Smooth muscle cell of the brain vasculature (primary cell): ENCODE results near the gene NMRAL1.
A peak's percentile ranks its signal among the peaks of the same experiment; 100 is the strongest.

Experiments
- DNase-seq: peaks from one replicate; pipeline ENCODE4 v3.0.0-alpha.2; 2012; ENCODE audit warnings: low read depth, low spot score

Gene NMRAL1

DNA sequence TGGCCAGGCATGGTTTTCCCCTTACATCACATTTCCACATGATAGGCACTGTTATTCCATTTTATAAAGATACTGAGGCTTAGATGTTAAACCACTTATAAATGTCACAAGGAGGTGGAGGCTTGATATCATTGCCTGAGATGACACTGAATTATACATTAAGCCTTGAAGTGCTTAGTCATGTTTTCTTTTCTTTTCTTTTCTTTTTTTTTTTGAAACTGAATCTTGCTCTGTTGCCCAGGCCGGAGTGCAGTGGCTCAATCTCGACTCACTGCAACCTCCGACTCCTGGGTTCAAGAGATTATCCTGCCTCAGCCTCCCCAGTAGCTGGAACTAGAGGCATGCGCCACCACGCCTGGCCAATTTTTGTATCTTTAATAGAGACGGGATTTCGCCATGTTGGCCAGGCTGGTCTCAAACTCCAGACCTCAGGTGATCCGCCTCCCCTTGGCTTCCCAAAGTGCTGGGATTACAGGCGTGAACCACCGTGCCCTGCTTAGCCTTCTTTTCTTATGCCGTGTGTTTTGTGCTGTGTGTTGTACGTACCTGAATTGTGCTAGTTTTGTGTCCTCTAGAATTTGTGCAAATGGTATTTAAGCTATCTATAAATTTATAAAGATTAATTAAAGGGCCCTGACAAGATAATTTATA is 47.6 kb downstream of the NMRAL1 start:
- DNase-seq, result no peak

DNA sequence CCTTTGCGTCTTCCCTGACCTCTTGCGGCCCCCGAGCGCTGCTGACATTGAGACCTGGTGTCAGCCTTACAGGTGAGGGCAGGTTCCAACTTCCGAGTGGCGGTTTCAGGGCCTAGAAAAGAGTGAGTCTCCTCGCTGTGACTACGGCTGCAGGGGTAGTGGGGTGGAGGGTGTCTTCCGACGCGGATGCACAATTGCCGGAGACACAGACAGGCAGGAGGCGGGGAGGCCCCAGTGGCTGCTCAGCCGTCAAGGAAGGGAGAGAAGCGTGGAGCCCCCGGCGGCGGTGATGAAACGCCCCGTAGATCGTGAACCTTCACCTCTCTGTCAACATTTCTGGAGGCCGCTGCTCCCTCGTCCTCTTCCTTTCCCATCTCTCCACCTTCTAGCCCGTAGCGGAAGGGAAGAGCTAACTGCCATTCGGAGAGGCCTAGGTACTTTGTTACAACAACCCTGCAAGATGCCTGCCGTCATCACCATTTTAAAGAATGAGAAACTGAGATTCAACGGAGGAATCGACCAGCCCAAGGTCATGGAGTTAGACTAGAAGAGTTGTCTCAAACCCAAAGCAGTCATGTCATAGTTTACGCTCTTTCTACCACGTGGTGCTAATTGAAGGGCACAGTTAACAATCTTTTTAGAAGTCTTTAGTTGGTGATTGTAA is 48.3 kb downstream of the NMRAL1 start:
- no peak for DNase-seq

DNA sequence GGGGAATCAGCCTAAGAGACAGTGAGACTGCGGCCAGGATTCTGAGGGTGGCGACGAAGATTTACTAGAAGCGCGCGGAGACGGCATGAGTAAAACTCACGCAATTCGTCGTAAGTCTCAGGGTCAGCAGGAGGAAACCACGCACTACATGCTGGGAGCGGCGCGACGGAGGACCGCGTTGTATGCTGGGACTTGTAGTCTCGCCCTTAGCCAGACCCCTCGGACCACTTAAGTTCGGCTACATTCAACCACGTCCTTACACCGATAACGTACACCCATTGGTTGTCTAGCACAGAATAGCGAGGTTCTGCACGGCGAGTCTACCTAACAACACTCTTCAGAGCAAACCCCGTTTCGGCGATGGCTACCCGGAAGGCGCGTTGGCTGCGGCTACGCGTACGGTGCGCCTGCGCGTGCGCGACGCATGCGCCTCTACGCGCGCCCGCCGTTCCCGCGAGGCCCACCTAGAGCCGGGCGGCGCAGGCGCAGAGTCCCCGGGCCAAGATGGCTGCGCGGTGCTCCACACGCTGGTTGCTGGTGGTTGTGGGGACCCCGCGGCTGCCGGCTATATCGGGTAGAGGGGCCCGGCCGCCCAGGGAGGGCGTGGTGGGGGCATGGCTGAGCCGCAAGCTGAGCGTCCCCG is 48.9 kb downstream of the NMRAL1 start, which contains the start of gene DNAJA3:
Gene DNAJA3, plus strand, starts transcription at position 491 of the 643 bp plus-strand sequence. Its CDS starts 14 bp downstream, at position 505.
- DNase-seq, result peak; percentile 84

DNA sequence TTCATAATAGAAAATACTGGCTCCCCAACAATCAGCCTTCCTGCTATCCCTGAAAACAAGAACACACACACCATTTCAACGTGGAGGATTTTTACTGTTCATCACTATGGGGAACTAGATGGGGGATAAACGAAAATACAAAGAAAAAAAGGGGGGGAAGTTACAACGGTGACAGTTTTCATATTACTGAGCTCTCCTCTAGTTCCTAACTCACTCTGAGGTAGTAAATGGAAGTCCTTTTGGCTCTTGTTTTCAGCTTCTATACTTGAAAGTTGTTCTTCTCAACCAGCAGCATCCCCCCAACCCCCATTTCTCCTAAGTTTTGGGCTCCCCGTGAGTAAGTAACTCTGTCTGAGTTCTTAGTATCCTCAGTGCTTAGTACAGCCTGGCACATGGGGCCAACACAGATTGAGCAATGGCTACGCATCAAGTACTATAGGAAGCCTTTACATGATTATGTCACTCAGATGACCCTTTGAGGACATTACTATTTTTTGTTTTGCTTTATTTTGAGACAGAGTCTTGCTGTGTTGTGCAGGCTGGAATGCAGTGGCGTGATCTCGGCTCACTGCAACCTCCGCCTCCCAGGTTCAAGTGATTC is 53.8 kb downstream of the NMRAL1 start:
- DNase-seq, result no peak

DNA sequence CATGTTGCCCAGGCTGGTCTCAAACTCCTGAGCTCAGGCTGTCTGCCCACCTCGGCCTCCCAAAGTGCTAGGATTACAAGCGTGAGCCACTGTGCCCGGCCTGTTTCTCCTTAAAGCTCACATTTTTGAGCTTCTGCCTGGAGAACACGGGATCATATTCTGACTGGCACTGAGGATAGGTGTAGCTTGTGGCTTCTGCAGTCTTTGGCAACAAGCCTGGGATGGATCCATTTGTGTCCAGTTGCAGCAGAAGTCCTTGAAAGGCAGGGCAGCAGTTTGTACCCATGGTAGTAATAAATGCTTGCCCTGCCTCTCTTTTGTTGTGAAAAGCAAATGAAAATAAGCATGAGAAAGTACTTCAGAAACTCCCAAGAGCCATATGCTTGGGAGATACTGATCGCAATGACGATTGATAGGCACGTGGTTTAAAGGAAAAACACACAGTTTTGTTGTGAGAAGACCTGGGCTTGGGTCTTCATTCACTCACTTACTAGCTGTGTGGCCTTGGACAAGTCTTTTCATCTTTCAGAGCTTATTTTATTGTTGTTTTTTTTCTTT is 54.9 kb downstream of the NMRAL1 start:
- DNase-seq, result no peak

DNA sequence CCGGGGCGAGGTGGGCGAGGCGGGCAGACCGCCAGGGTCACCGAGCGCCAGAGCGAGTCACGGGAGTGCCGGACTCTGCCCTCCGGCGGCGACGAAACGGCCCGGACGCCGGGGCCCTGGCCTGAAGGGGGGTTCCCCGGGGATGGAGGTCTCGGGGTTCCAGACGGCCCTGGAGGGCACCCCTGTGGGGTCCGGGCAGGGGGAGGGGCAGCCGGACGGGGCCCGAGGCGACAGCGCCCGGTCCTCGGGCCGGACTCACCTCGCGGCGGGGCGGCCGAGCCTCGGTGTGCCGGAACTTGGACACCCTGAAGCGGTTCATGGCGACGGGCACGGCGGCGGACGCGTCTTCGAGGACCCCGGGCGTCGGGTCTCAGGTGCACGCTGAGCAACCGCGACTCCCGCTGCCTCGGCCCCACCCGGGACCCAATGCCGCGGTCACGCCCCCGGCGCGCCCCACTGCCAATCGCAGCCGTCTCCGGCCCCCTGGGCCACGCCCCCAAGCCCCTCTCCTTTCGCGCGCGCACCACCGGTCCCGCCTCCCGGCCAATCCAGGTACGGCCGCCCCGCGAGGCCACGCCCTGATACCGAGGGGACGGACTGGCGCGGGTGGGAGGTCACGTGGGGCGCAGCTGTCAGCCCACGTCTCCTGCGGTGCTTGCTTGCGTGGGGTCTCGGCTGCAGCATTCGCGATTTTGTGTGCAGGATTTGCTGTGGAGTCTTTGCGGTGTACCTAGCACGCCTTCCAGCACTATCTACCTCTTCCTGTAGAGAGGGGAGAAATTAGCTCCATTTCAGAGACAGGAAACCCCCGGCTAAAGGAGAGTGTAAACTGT is 58.0 kb downstream of the NMRAL1 start, which contains the start of gene CORO7:
Gene CORO7, minus strand, starts transcription at position 397 of the 833 bp plus-strand sequence. Its CDS starts 78 bp downstream, at position 319.
- DNase-seq, result peak; percentile 49

DNA sequence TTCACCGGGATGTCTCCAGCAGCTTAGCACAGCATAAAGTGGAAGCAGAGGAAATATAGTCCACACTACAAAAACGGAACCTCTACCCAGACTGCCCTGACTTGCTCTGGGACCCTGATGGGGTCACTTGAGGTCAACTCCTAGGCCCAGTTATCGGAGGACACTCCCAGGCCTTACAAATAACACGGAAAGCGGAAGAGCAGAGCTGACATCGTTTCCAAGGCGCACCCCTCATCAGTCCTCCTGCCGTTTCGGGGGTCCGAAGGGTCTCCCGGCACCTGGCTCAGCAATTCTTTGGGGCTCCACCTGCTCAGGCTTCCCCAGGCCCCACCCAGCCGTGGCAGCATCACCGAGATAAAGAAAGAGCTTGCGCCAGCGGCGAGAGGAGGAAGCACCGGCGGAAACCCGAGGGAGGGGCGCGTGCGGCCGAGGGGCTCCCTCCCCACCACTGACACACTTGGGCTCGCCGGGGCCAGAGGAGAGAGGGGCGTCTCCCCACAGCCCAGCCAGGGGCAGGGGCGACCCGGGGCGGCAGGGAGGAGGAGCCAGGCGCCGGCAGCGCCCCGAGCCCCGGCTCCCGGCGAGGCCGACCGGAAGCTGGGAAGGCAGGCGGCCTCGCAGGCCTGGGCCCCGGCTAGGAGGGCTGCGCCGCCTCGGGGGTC is 58.8 kb downstream of the NMRAL1 start:
- no peak for DNase-seq

DNA sequence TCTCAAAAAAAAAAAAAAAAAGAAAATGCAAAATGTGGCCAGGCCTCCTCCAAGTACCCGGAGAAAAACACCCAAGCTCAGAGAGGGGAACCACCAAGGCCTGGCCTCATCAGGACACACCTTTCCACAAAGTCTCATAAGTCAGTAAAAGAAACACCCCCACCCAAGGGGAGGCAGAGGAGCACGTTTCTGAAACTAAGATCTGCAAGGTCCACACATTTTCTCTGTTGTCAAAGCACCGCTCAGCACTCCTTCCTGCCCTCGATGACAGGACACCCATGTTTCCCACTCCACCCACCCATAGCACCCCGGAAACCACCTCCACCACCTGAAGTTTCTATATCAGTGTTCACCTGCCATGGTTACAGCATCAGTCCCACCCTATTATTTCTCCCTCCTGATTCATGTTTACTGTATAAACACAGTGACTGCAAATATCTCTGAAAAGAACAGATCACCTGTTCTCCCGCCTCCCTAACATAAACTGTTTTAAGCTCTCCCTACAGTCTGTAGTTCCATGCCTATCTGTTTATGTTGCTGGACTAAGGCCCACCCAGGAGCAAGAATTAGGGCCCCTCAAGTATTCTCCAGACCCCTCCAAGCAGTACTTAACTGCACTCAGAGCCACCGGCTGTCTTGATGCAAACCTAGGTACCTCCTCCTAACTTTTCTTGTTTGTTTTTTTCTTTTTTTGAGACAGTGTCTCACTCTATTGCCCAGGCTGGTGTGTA is 60.1 kb downstream of the NMRAL1 start:
- DNase-seq, result no peak

DNA sequence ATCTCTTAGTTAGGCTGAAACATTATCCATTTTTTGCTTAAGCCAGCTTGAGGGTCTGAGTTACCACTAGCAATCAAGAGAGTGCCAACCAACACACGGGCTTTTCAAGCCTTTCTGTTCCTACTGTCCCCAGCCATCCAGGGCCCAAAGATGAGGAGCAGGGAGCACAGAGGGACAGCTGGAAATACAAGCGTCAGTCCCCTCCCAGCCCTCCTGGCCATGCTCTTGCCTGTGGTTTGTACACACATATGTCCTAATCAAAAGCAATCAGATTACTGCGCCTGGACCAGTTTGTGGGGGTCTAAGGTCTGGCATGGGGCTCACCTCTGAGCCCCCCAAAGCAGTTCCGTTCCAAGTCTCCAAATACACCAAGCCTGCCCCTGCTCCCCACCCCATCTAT is 61.6 kb downstream of the NMRAL1 start:
- no peak for DNase-seq

DNA sequence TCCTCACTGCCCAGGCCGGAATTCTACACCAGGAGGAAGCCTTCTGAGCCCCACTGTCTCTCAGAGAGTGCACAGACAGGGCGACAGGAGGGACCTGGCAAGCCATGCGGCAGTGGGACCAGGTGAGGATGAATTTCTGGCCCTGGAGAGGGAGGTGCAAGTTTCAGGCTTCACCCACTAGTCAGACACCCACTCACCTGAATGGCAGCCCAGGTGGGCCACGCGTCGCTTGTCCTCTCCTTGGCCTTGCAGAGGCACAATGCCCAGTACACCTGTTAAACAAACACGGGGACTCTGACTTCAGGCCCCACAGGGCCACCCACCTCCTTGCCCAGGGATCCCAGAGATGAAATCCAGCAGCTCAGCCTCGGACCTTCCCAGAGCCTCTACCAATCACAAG is 62.3 kb downstream of the NMRAL1 start:
- no peak for DNase-seq
